ENCODE results near the gene NPS. TPM values are rescaled to one million over a fixed set of nuclear protein-coding genes. Genes with fewer than 3 reads are reported as not detected.

NPS gene
- total RNA-seq (not detected), polyA plus RNA-seq (not detected)
- long read RNA-seq, donor 1 = 0 reads
- long read RNA-seq, donor 2 = 0 reads
- long read RNA-seq, donor 3 = 0 reads

- ATAC-seq = no peak
- H3K4me1 ChIP-seq = no peaks in the 10 kb centered on the region
- no peak for TF ChIP-seq CTCF (IDR thresholded peaks at IDR 0.05)
- peaks cover 0 to 9% (median 0%) of the 10 kb centered on the region in 7 donors for H3K27me3 ChIP-seq
- intact Hi-C loops (cut with DNase I) = no loop called here
- 61 to 67% methylated on average over 4 of the region's 4 CpGs for WGBS, 2 donors
- H3K9me3 ChIP-seq = peaks cover 0 to 33% (median 14%) of the 10 kb centered on the region in 11 donors
- H3K27ac ChIP-seq = no peak within 1 kb of the TSS
- no peaks in the 10 kb centered on the region for H3K36me3 ChIP-seq
- no peak for DNase-seq
- no peak within 1 kb of the TSS for H3K4me3 ChIP-seq
Measured at GRCh38 chr10:127549009-127549408, at the start of gene NPS. NPS (plus strand) TSS chr10:127549309; CDS start chr10:127549369, 60 bp downstream.

- H3K9me3 ChIP-seq = no peaks in the 10 kb centered on the region
- H3K27me3 ChIP-seq = peaks cover 0 to 30% (median 5%) of the 10 kb centered on the region in 7 donors
- intact Hi-C loops (cut with DNase I) = no loop called here
- no peaks in the 10 kb centered on the region for H3K36me3 ChIP-seq
- ATAC-seq = peak in 3 of 8 donors; percentile 57 to 91 (median 85)
- TF ChIP-seq CTCF (IDR thresholded peaks at IDR 0.05) = no peak
- WGBS, 2 donors = 54 to 58% methylated on average over 8 of the region's 8 CpGs
- H3K27ac ChIP-seq = peak overlapping the region in 4 of 10 donors; percentile 17 to 57 (median 46)
- no peak for DNase-seq
- no peak overlapping the region for H3K4me3 ChIP-seq
- peaks cover 0 to 5% (median 0%) of the 10 kb centered on the region in 9 donors for H3K4me1 ChIP-seq
Measured at GRCh38 chr10:127500127-127500526, 49.0 kb upstream of the NPS start.

- peak in 1 of 2 donors; percentile 41 for DNase-seq
- no peak for TF ChIP-seq CTCF (IDR thresholded peaks at IDR 0.05)
- Histone ChIP-seq H3K4me3 (no peak overlapping the region), H3K36me3 (no peaks in the 10 kb centered on the region), H3K4me1 (peaks cover 0 to 20% (median 6%) of the 10 kb centered on the region in 9 donors), H3K27me3 (peaks cover 0 to 17% (median 3%) of the 10 kb centered on the region in 7 donors), H3K9me3 (no peaks in the 10 kb centered on the region), H3K27ac (peak overlapping the region in 1 of 10 donors; percentile 24)
- WGBS, 2 donors = 32 to 44% methylated on average over 9 of the region's 9 CpGs
- ATAC-seq = peak in 7 of 8 donors; percentile 47 to 93 (median 67)
- intact Hi-C loops (cut with DNase I) = no loop called here
Measured at GRCh38 chr10:127506094-127506493, 43.0 kb upstream of the NPS start.

GRCh38 chr10:127522298-127522697 is 26.8 kb upstream of the NPS start:
- Histone ChIP-seq H3K4me3 (no peak overlapping the region), H3K27me3 (peaks cover 0 to 5% (median 0%) of the 10 kb centered on the region in 7 donors), H3K4me1 (peaks cover 0 to 8% (median 3%) of the 10 kb centered on the region in 9 donors), H3K27ac (no peak overlapping the region), H3K9me3 (peaks cover 0 to 16% (median 0%) of the 10 kb centered on the region in 11 donors), H3K36me3 (no peaks in the 10 kb centered on the region)
- DNase-seq (no peak), ATAC-seq (no peak)
- TF ChIP-seq CTCF (IDR thresholded peaks at IDR 0.05) = no peak
- 83 to 86% methylated on average over 3 of the region's 3 CpGs for WGBS, 2 donors
- intact Hi-C loops (cut with DNase I) = no loop called here
